ENCODE data around the gene DMD. TPM values are rescaled to one million over a fixed set of nuclear protein-coding genes. Genes with fewer than 3 reads are reported as not detected.

Gene DMD
- total and polyA plus RNA-seq, 2 of the 8 experiments (the other 6 are each of a cell fraction or from before 2014, with no cell fraction given): 4.8 to 7.4 TPM

- H4K8ac ChIP-seq (ENCODE audit: extremely low read depth, insufficient read depth, low read length): no peak overlapping the region
- H2AFZ ChIP-seq (ENCODE audit: low read length): no peak overlapping the region
- no peak for DNase-seq (ENCODE audit: low read depth in 1 of 2, low spot score in 2 of 2)
- WGBS, 2 experiments (ENCODE audit: extremely low coverage in 1 of 2, insufficient coverage in 1 of 2, insufficient read length in 1 of 2, insufficient replicate concordance in 2 of 2, low coverage in 1 of 2, low lambda C conversion rate in 2 of 2, missing lambda C conversion rate in 1 of 2): 88% methylated on average over 6 of the region's 7 CpGs; no CpG with 5 or more reads in 1 of the 2 experiments
- H3K9me3 ChIP-seq (ENCODE audit: insufficient read depth in 2 of 2, low read depth in 1 of 2, low read length in 1 of 2): no peaks in the 10 kb centered on the region
- no peak for FAIRE-seq
- H2BK12ac ChIP-seq (ENCODE audit: low read depth, low read length): no peak overlapping the region
- no peak overlapping the region for H3K4ac ChIP-seq (replicated peaks; ENCODE audit: insufficient read length, low read depth, low read length)
- H3K36me3 ChIP-seq (ENCODE audit: control insufficient read depth in 2 of 4, insufficient read depth in 4 of 4, low read length in 3 of 4): no peaks in the 10 kb centered on the region
- H3K14ac ChIP-seq (ENCODE audit: insufficient read length): no peak overlapping the region
- no peak overlapping the region for H2BK5ac ChIP-seq (ENCODE audit: low read depth, low read length)
- no peak overlapping the region for H3K27ac ChIP-seq (ENCODE audit: low read depth, low read length)
- H3K4me3 ChIP-seq (ENCODE audit: extremely low read depth in 1 of 4, insufficient read depth in 2 of 4, low read depth in 3 of 4, low read length in 4 of 4): no peak overlapping the region
- H3K4me1 ChIP-seq (replicated peaks in 1 of 4; ENCODE audit: control insufficient read depth in 3 of 4, insufficient read depth in 4 of 4, low read length in 3 of 4): no peaks in the 10 kb centered on the region
- H4K91ac ChIP-seq (replicated peaks; ENCODE audit: insufficient read length, low read length): no peak overlapping the region
- H2BK20ac ChIP-seq (ENCODE audit: low read length): no peak overlapping the region
- no peak overlapping the region for H4K5ac ChIP-seq (ENCODE audit: insufficient read length, low read depth, low read length)
- H2BK120ac ChIP-seq (replicated peaks; ENCODE audit: low read depth, low read length): no peak overlapping the region
- CTCF ChIA-PET (ENCODE audit: partially characterized antibody): no interaction called here
- H3K18ac ChIP-seq (ENCODE audit: extremely low read depth, low read length): no peak overlapping the region
- no peaks in the 10 kb centered on the region for H3K23me2 ChIP-seq (ENCODE audit: low read depth, low read length)
- H4K20me1 ChIP-seq (replicated peaks in 1 of 2; ENCODE audit: control insufficient read depth in 1 of 2, insufficient read depth in 2 of 2, low read length in 2 of 2): no peaks in the 10 kb centered on the region
- no peak overlapping the region for H3K4me2 ChIP-seq (ENCODE audit: insufficient read depth in 1 of 2, low read depth in 2 of 2, low read length in 2 of 2)
- POLR2A ChIA-PET (ENCODE audit: partially characterized antibody): no interaction called here
- no peak overlapping the region for H3K56ac ChIP-seq (replicated peaks; ENCODE audit: insufficient read length, low read depth, low read length)
- no peak overlapping the region for H2BK15ac ChIP-seq (ENCODE audit: low read length)
- no peaks in the 10 kb centered on the region for H3K27me3 ChIP-seq (replicated peaks in 1 of 4; ENCODE audit: control insufficient read depth in 3 of 4, extremely low read depth in 1 of 4, insufficient read depth in 3 of 4, low read length in 3 of 4)
- no peaks in the 10 kb centered on the region for H3K79me2 ChIP-seq (ENCODE audit: control insufficient read depth in 1 of 2, insufficient read depth in 2 of 2, low read length in 2 of 2)
- H3K9ac ChIP-seq (replicated peaks in 1 of 4; ENCODE audit: extremely low read depth in 1 of 4, low read depth in 3 of 4, low read length in 3 of 4): no peak overlapping the region
- no peak overlapping the region for H3K23ac ChIP-seq (ENCODE audit: insufficient read length)
- H3K79me1 ChIP-seq (ENCODE audit: low read depth, low read length): no peaks in the 10 kb centered on the region
- no peak overlapping the region for H2AK5ac ChIP-seq (ENCODE audit: low read depth, low read length)
- no peak for TF ChIP-seq FOSL1 (IDR thresholded peaks at IDR 0.05; ENCODE audit: insufficient read depth, low read depth, low read length)
- no peak for TF ChIP-seq POU5F1 (IDR thresholded peaks at IDR 0.05; ENCODE audit: low read depth, low read length)
- TF ChIP-seq KDM5A (IDR thresholded peaks at IDR 0.05; ENCODE audit: low read length): no peak
- no peak for TF ChIP-seq JUN (IDR thresholded peaks at IDR 0.05; ENCODE audit: low read depth, low read length)
- no peak for TF ChIP-seq ASH2L (IDR thresholded peaks at IDR 0.05; ENCODE audit: low read length)
- TF ChIP-seq CTCF (IDR thresholded peaks at IDR 0.05; ENCODE audit: control extremely low read depth in 1 of 3, insufficient read depth in 1 of 3, low read depth in 1 of 3, low read length in 3 of 3): no peak
- no peak for TF ChIP-seq SIN3A (conservative IDR thresholded peaks at IDR 0.05 in 1 of 2, IDR thresholded peaks at IDR 0.05 in 1 of 2; ENCODE audit: low read depth in 1 of 2, low read length in 2 of 2)
- TF ChIP-seq JUND (IDR thresholded peaks at IDR 0.05; ENCODE audit: low read length): no peak
- no peak for TF ChIP-seq SRF (IDR thresholded peaks at IDR 0.05; ENCODE audit: low read depth, low read length)
- no peak for TF ChIP-seq EP300 (IDR thresholded peaks at IDR 0.05; ENCODE audit: borderline replicate concordance in 1 of 2, low read depth in 2 of 2, low read length in 2 of 2)
- TF ChIP-seq TCF12 (IDR thresholded peaks at IDR 0.05; ENCODE audit: low read depth, low read length): no peak
- no peak for TF ChIP-seq CHD2 (IDR thresholded peaks at IDR 0.05; ENCODE audit: low read length)
- no peak for TF ChIP-seq NANOG (IDR thresholded peaks at IDR 0.05; ENCODE audit: insufficient read depth, low read depth, low read length, poor library complexity, severe bottlenecking)
These were observed 1317.2 kb downstream of the DMD start for GRCh38 chrX:31894152-31894551.

All from H1 (cell line).